Natural killer cell (primary cell): ENCODE data around the gene NRP1. TPM values are rescaled to one million over a fixed set of nuclear protein-coding genes. Genes with fewer than 3 reads are reported as not detected.

Source experiments
- ATAC-seq, 3 donors: fragments of 150-1000 bp in 2 of 3; fragments of 200-7000 bp in 1 of 3; cut with Tn5 transposase; 1 replicate in 1 of 3; 2 replicates in 2 of 3; pipeline ENCODE4 v1.10.0; 2021; ENCODE audit warnings: mild to moderate bottlenecking in 2 of 3, moderate library complexity in 2 of 3
- DNase-seq, 2 donors: peaks; one replicate each; pipeline versions ENCODE4 v3.0.0 to v3.0.0-alpha.2; 2013 to 2021; ENCODE audit warnings: mixed read lengths in 1 of 2
- H3K27ac ChIP-seq: one replicate; pipeline ENCODE4 v1.5.1; 2013; ENCODE audit warnings: mild to moderate bottlenecking, low read length
- H3K27me3 ChIP-seq: one replicate; pipeline ENCODE4 v1.6.1; 2013; ENCODE audit warnings: low read length; ENCODE audit not compliant: control insufficient read depth, insufficient read depth
- H3K36me3 ChIP-seq: one replicate; pipeline ENCODE4 v1.6.1; 2013; ENCODE audit warnings: low read length; ENCODE audit not compliant: control insufficient read depth, insufficient read depth
- H3K4me1 ChIP-seq: one replicate; pipeline ENCODE4 v1.6.1; 2013; ENCODE audit warnings: low read length; ENCODE audit not compliant: control insufficient read depth, insufficient read depth
- H3K4me3 ChIP-seq: one replicate; pipeline ENCODE4 v1.5.1; 2013; ENCODE audit warnings: low read length
- H3K9me3 ChIP-seq: one replicate; pipeline ENCODE4 v1.6.1; 2013; ENCODE audit warnings: low read length; ENCODE audit not compliant: control insufficient read depth, insufficient read depth
- H3K27ac Mint-ChIP-seq, 2 donors: one replicate each; pipeline ENCODE4 v1.8.0; 2022; ENCODE audit warnings: mild to moderate bottlenecking in 2 of 2, mixed read lengths in 2 of 2, moderate library complexity in 1 of 2
- H3K27me3 Mint-ChIP-seq, 2 donors: one replicate each; pipeline ENCODE4 v1.8.0; 2022; ENCODE audit warnings: low read depth in 2 of 2, mixed read lengths in 2 of 2
- H3K36me3 Mint-ChIP-seq: one replicate; pipeline ENCODE4 v1.8.0; 2022; ENCODE audit warnings: mixed read lengths
- H3K4me1 Mint-ChIP-seq, 2 donors: one replicate each; pipeline ENCODE4 v1.8.0; 2022; ENCODE audit warnings: mixed read lengths in 2 of 2
- H3K4me3 Mint-ChIP-seq: one replicate; pipeline ENCODE4 v1.8.0; 2022; ENCODE audit warnings: mild to moderate bottlenecking, moderate library complexity, mixed read lengths
- H3K9me3 Mint-ChIP-seq, 2 donors: one replicate each; pipeline ENCODE4 v1.8.0; 2022; ENCODE audit warnings: mixed read lengths in 2 of 2
- CTCF ChIP-seq: fragments of 200-600 bp; IDR thresholded peaks from one replicate; pipeline ENCODE4 v1.8.0; 2022; ENCODE audit warnings: antibody characterized with exemption
- WGBS: methylation state at CpG from one replicate; pipeline ENCODE4 v1.1.7; 2013; ENCODE audit warnings: missing lambda C conversion rate; ENCODE audit not compliant: insufficient coverage; 5-methylcytosine and 5-hydroxymethylcytosine counted together
- intact Hi-C: fragments of 100-400 bp; cut with micrococcal nuclease; formaldehyde crosslinking; loops from one replicate; pipeline ENCODE4 v1.14.2; 2022
- total RNA-seq, 4 donors: library from RNA; stranded (reverse); fragments of 120-200 nt in 1 of 4; gene quantifications; one replicate each; pipeline versions ENCODE4 v1.2.3 to v1.2.4, GENCODE V29; 2013 to 2022

NRP1 gene
- total RNA-seq, 3 donors from 2014 or later (not counting 1 experiment from before 2014, with no cell fraction given): 0.16 to 1.5 TPM; not detected in 1

- Histone ChIP-seq H3K4me1 (no peaks in the 10 kb centered on the region), H3K36me3 (no peaks in the 10 kb centered on the region), H3K4me3 (no peak overlapping the region), H3K9me3 (no peaks in the 10 kb centered on the region), H3K27me3 (peaks cover 4% of the 10 kb centered on the region), H3K27ac (no peak overlapping the region)
- intact Hi-C loops: no loop called here
- no peak for DNase-seq
- H3K27ac Mint-ChIP-seq: no peak overlapping the region
- H3K4me1 Mint-ChIP-seq: no peaks in the 10 kb centered on the region
- no peak for ATAC-seq
- 89% methylated on average over 5 of the region's 6 CpGs for WGBS
- no peaks in the 10 kb centered on the region for H3K9me3 Mint-ChIP-seq
- H3K4me3 Mint-ChIP-seq: no peak overlapping the region
- TF ChIP-seq CTCF: no peak
- H3K36me3 Mint-ChIP-seq: no peaks in the 10 kb centered on the region
- H3K27me3 Mint-ChIP-seq: peaks cover 22 to 45% of the 10 kb centered on the region in 2 donors
Observed at GRCh38 chr10:33274096-33274785, 60.2 kb downstream of the NRP1 start.

- no peaks in the 10 kb centered on the region for H3K9me3 Mint-ChIP-seq
- Histone ChIP-seq H3K36me3 (no peaks in the 10 kb centered on the region), H3K9me3 (no peaks in the 10 kb centered on the region), H3K27ac (no peak overlapping the region), H3K27me3 (peaks cover 4% of the 10 kb centered on the region), H3K4me1 (no peaks in the 10 kb centered on the region), H3K4me3 (no peak overlapping the region)
- H3K36me3 Mint-ChIP-seq: no peaks in the 10 kb centered on the region
- no peak overlapping the region for H3K4me3 Mint-ChIP-seq
- no peak for TF ChIP-seq CTCF
- DNase-seq (no peak), ATAC-seq (no peak)
- H3K27me3 Mint-ChIP-seq: peaks cover 17 to 37% of the 10 kb centered on the region in 2 donors
- peaks cover 0 to under 1% of the 10 kb centered on the region in 2 donors for H3K4me1 Mint-ChIP-seq
- 37% methylated on average over 16 of the region's 19 CpGs for WGBS
- intact Hi-C loops: no loop called here
- H3K27ac Mint-ChIP-seq: no peak overlapping the region
Observed at GRCh38 chr10:33273295-33274002, 61.0 kb downstream of the NRP1 start.

- Mint-ChIP-seq H3K27ac (no peak overlapping the region), H3K4me1 (peaks cover 4 to 9% of the 10 kb centered on the region in 2 donors), H3K36me3 (no peaks in the 10 kb centered on the region), H3K27me3 (peaks cover 14 to 31% of the 10 kb centered on the region in 2 donors), H3K4me3 (no peak overlapping the region), H3K9me3 (no peaks in the 10 kb centered on the region)
- no peak for TF ChIP-seq CTCF
- Histone ChIP-seq H3K36me3 (no peaks in the 10 kb centered on the region), H3K4me3 (no peak overlapping the region), H3K9me3 (no peaks in the 10 kb centered on the region), H3K4me1 (peaks cover 5% of the 10 kb centered on the region), H3K27me3 (peaks cover 2% of the 10 kb centered on the region), H3K27ac (no peak overlapping the region)
- no peak for ATAC-seq
- 87% methylated on average over 6 of the region's 7 CpGs for WGBS
- intact Hi-C loops: no loop called here
- DNase-seq: no peak
Observed at GRCh38 chr10:33272635-33273034, 61.8 kb downstream of the NRP1 start.
